ENCODE data around the gene CEP135.
"Not testable (repeated sequence)": the region's sequence is repeated elsewhere in the genome, so short reads cannot be mapped to it uniquely, and the experiment has no call there.

Gene CEP135

GRCh38 chr4:56067826-56068225 is 119.1 kb downstream of the CEP135 start:
- Histone ChIP-seq H3K4me3 (ENCODE audit: low read length) (no peak overlapping the region), H3K4me1 (ENCODE audit: low read length) (no peaks in the 10 kb centered on the region), H3K9me2 (replicated peaks; ENCODE audit: insufficient read depth, low read length) (no peaks in the 10 kb centered on the region), H3K36me3 (replicated peaks; ENCODE audit: insufficient read depth, low read length) (no peaks in the 10 kb centered on the region), H4K20me1 (ENCODE audit: insufficient read depth, low read length) (no peaks in the 10 kb centered on the region), H3K79me2 (ENCODE audit: low read length) (no peaks in the 10 kb centered on the region), H2AFZ (ENCODE audit: low read length) (no peak overlapping the region), H3K27me3 (replicated peaks; ENCODE audit: insufficient read depth, low read length) (no peaks in the 10 kb centered on the region), H3K4me2 (ENCODE audit: low read depth, low read length) (no peak overlapping the region), H3F3A (ENCODE audit: insufficient read depth, low read length) (no peaks in the 10 kb centered on the region), H3K9ac (ENCODE audit: low read length) (no peak overlapping the region), H3K27ac (ENCODE audit: low read length) (no peak overlapping the region), H3K9me3 (replicated peaks; ENCODE audit: insufficient read depth, low read length) (no peaks in the 10 kb centered on the region)
- TF ChIP-seq EZH2 (optimal IDR thresholded peaks at IDR 0.05; ENCODE audit: low read depth, low read length), result no peak
- TF ChIP-seq CTCF (IDR thresholded peaks at IDR 0.05; ENCODE audit: low read length), result no peak
- no peak for TF ChIP-seq EZH2phosphoT487 (IDR thresholded peaks at IDR 0.05; ENCODE audit: low read length)
- DNase-seq, result no peak

- H3K4me2 ChIP-seq (ENCODE audit: low read depth, low read length); H3K36me3 ChIP-seq (replicated peaks; ENCODE audit: insufficient read depth, low read length); H3K27ac ChIP-seq (ENCODE audit: low read length); H3K9me2 ChIP-seq (replicated peaks; ENCODE audit: insufficient read depth, low read length); H4K20me1 ChIP-seq (ENCODE audit: insufficient read depth, low read length); DNase-seq; H3K9ac ChIP-seq (ENCODE audit: low read length); H3F3A ChIP-seq (ENCODE audit: insufficient read depth, low read length); H3K9me3 ChIP-seq (replicated peaks; ENCODE audit: insufficient read depth, low read length); H2AFZ ChIP-seq (ENCODE audit: low read length); H3K4me3 ChIP-seq (ENCODE audit: low read length); H3K4me1 ChIP-seq (ENCODE audit: low read length); H3K27me3 ChIP-seq (replicated peaks; ENCODE audit: insufficient read depth, low read length); H3K79me2 ChIP-seq (ENCODE audit: low read length): not testable (repeated sequence)
These were observed 124.0 kb downstream of the CEP135 start for GRCh38 chr4:56072730-56073129.

- Histone ChIP-seq H4K20me1 (ENCODE audit: insufficient read depth, low read length) (no peaks in the 10 kb centered on the region), H3K9ac (ENCODE audit: low read length) (no peak overlapping the region), H3K4me3 (ENCODE audit: low read length) (no peak overlapping the region), H3K36me3 (replicated peaks; ENCODE audit: insufficient read depth, low read length) (no peaks in the 10 kb centered on the region), H3K4me1 (ENCODE audit: low read length) (no peaks in the 10 kb centered on the region), H3K9me3 (replicated peaks; ENCODE audit: insufficient read depth, low read length) (no peaks in the 10 kb centered on the region), H3F3A (ENCODE audit: insufficient read depth, low read length) (no peaks in the 10 kb centered on the region), H3K9me2 (replicated peaks; ENCODE audit: insufficient read depth, low read length) (no peaks in the 10 kb centered on the region), H3K27ac (ENCODE audit: low read length) (no peak overlapping the region), H3K4me2 (ENCODE audit: low read depth, low read length) (no peak overlapping the region), H2AFZ (ENCODE audit: low read length) (no peak overlapping the region), H3K79me2 (ENCODE audit: low read length) (no peaks in the 10 kb centered on the region), H3K27me3 (replicated peaks; ENCODE audit: insufficient read depth, low read length) (no peaks in the 10 kb centered on the region)
- TF ChIP-seq EZH2 (optimal IDR thresholded peaks at IDR 0.05; ENCODE audit: low read depth, low read length) (no peak), CTCF (IDR thresholded peaks at IDR 0.05; ENCODE audit: low read length) (no peak), EZH2phosphoT487 (IDR thresholded peaks at IDR 0.05; ENCODE audit: low read length) (no peak)
- DNase-seq, result no peak
These were observed 128.9 kb downstream of the CEP135 start for GRCh38 chr4:56077676-56078075.

GRCh38 chr4:56078866-56079265 is 130.1 kb downstream of the CEP135 start:
- H3K4me2 ChIP-seq (ENCODE audit: low read depth, low read length), result no peak overlapping the region
- H3K36me3 ChIP-seq (replicated peaks; ENCODE audit: insufficient read depth, low read length), result no peaks in the 10 kb centered on the region
- H2AFZ ChIP-seq (ENCODE audit: low read length), result no peak overlapping the region
- H3K9me3 ChIP-seq (replicated peaks; ENCODE audit: insufficient read depth, low read length), result no peaks in the 10 kb centered on the region
- TF ChIP-seq CTCF (IDR thresholded peaks at IDR 0.05; ENCODE audit: low read length), result no peak
- TF ChIP-seq EZH2phosphoT487 (IDR thresholded peaks at IDR 0.05; ENCODE audit: low read length), result no peak
- no peak for TF ChIP-seq EZH2 (optimal IDR thresholded peaks at IDR 0.05; ENCODE audit: low read depth, low read length)
- H4K20me1 ChIP-seq (ENCODE audit: insufficient read depth, low read length), result no peaks in the 10 kb centered on the region
- DNase-seq, result no peak
- H3K9ac ChIP-seq (ENCODE audit: low read length), result no peak overlapping the region
- H3K9me2 ChIP-seq (replicated peaks; ENCODE audit: insufficient read depth, low read length), result no peaks in the 10 kb centered on the region
- H3K4me1 ChIP-seq (ENCODE audit: low read length), result no peaks in the 10 kb centered on the region
- H3F3A ChIP-seq (ENCODE audit: insufficient read depth, low read length), result no peaks in the 10 kb centered on the region
- no peaks in the 10 kb centered on the region for H3K79me2 ChIP-seq (ENCODE audit: low read length)
- H3K4me3 ChIP-seq (ENCODE audit: low read length), result no peak overlapping the region
- no peak overlapping the region for H3K27ac ChIP-seq (ENCODE audit: low read length)
- no peaks in the 10 kb centered on the region for H3K27me3 ChIP-seq (replicated peaks; ENCODE audit: insufficient read depth, low read length)
